ENCODE results near the gene STAMBP.

STAMBP gene

GRCh38 chr2:73850009-73850408 is 21.2 kb downstream of the STAMBP start:
- H3K27me3 ChIP-seq (ENCODE audit: control insufficient read depth in 3 of 3, insufficient read depth in 3 of 3, low read depth in 1 of 3, low read length in 3 of 3): no peaks in the 10 kb centered on the region
- no peak overlapping the region for H2BK12ac ChIP-seq (ENCODE audit: low read length)
- peaks cover 0 to 2% of the 10 kb centered on the region in 2 donors for H3K9me3 ChIP-seq (replicated peaks in 1 of 2; ENCODE audit: control insufficient read depth in 2 of 2, insufficient read depth in 1 of 2, low read depth in 1 of 2, low read length in 2 of 2)
- no peak overlapping the region for H3K27ac ChIP-seq (replicated peaks; ENCODE audit: low read length)
- H3K9ac ChIP-seq (ENCODE audit: low read depth, low read length, poor library complexity): no peak overlapping the region
- no peak overlapping the region for H4K91ac ChIP-seq (ENCODE audit: low read depth, low read length, poor library complexity)
- no peak overlapping the region for H3K4me2 ChIP-seq (ENCODE audit: insufficient read depth, low read length, poor library complexity, severe bottlenecking)
- whole genome bisulfite sequencing, 2 donors (ENCODE audit: extremely low coverage in 2 of 2, insufficient read length in 2 of 2, insufficient replicate concordance in 1 of 2): no CpG with 5 or more reads among the region's 2 CpGs
- no peak overlapping the region for H3K4me3 ChIP-seq (ENCODE audit: low read length in 2 of 2)
- H3K36me3 ChIP-seq (replicated peaks in 1 of 2; ENCODE audit: control insufficient read depth in 2 of 2, insufficient read depth in 2 of 2, low read length in 2 of 2): peaks cover 25 to 97% of the 10 kb centered on the region in 2 donors
- H4K8ac ChIP-seq (ENCODE audit: low read depth, low read length): peak overlapping the region; percentile 43
- no peak overlapping the region for H2BK120ac ChIP-seq (ENCODE audit: low read depth, low read length)
- no peak overlapping the region for H2BK5ac ChIP-seq (ENCODE audit: low read length)
- H2AK5ac ChIP-seq (ENCODE audit: low read depth, low read length): no peak overlapping the region
- H3K79me1 ChIP-seq (ENCODE audit: low read depth, low read length): no peaks in the 10 kb centered on the region
- no peak overlapping the region for H3K4ac ChIP-seq (ENCODE audit: low read length)
- H2AFZ ChIP-seq (ENCODE audit: low read length): no peak overlapping the region
- no peak overlapping the region for H3K23ac ChIP-seq (ENCODE audit: low read depth, low read length, poor library complexity)
- H2BK15ac ChIP-seq (ENCODE audit: low read length): no peak overlapping the region
- no peak overlapping the region for H3K14ac ChIP-seq (ENCODE audit: low read length)
- H3K4me1 ChIP-seq (ENCODE audit: control insufficient read depth in 2 of 2, insufficient read depth in 1 of 2, low read depth in 1 of 2, low read length in 2 of 2): no peaks in the 10 kb centered on the region
- H3K18ac ChIP-seq (ENCODE audit: low read length): no peak overlapping the region
- DNase-seq (ENCODE audit: low spot score): no peak

GRCh38 chr2:73851274-73851673 is 22.5 kb downstream of the STAMBP start:
- Histone ChIP-seq H2AFZ (ENCODE audit: low read length) (no peak overlapping the region), H2AK5ac (ENCODE audit: low read depth, low read length) (no peak overlapping the region), H4K8ac (ENCODE audit: low read depth, low read length) (no peak overlapping the region), H3K9ac (ENCODE audit: low read depth, low read length, poor library complexity) (no peak overlapping the region), H3K36me3 (replicated peaks in 1 of 2; ENCODE audit: control insufficient read depth in 2 of 2, insufficient read depth in 2 of 2, low read length in 2 of 2) (peaks cover 26 to 98% of the 10 kb centered on the region in 2 donors), H3K27me3 (ENCODE audit: control insufficient read depth in 3 of 3, insufficient read depth in 3 of 3, low read depth in 1 of 3, low read length in 3 of 3) (no peaks in the 10 kb centered on the region), H2BK5ac (ENCODE audit: low read length) (no peak overlapping the region), H3K4me2 (ENCODE audit: insufficient read depth, low read length, poor library complexity, severe bottlenecking) (no peak overlapping the region), H3K18ac (ENCODE audit: low read length) (no peak overlapping the region), H3K14ac (ENCODE audit: low read length) (no peak overlapping the region), H2BK15ac (ENCODE audit: low read length) (no peak overlapping the region), H2BK120ac (ENCODE audit: low read depth, low read length) (no peak overlapping the region), H3K4me3 (ENCODE audit: low read length in 2 of 2) (no peak overlapping the region), H2BK12ac (ENCODE audit: low read length) (no peak overlapping the region), H3K9me3 (replicated peaks in 1 of 2; ENCODE audit: control insufficient read depth in 2 of 2, insufficient read depth in 1 of 2, low read depth in 1 of 2, low read length in 2 of 2) (peaks cover 0 to 2% of the 10 kb centered on the region in 2 donors), H3K27ac (replicated peaks; ENCODE audit: low read length) (no peak overlapping the region), H3K23ac (ENCODE audit: low read depth, low read length, poor library complexity) (no peak overlapping the region), H3K4ac (ENCODE audit: low read length) (no peak overlapping the region), H4K91ac (ENCODE audit: low read depth, low read length, poor library complexity) (no peak overlapping the region), H3K4me1 (ENCODE audit: control insufficient read depth in 2 of 2, insufficient read depth in 1 of 2, low read depth in 1 of 2, low read length in 2 of 2) (no peaks in the 10 kb centered on the region), H3K79me1 (ENCODE audit: low read depth, low read length) (no peaks in the 10 kb centered on the region)
- DNase-seq (ENCODE audit: low spot score): no peak
- no CpG with 5 or more reads among the region's 3 CpGs for WGBS, 2 donors (ENCODE audit: extremely low coverage in 2 of 2, insufficient read length in 2 of 2, insufficient replicate concordance in 1 of 2)

- Histone ChIP-seq H2BK5ac (ENCODE audit: low read length) (no peak overlapping the region), H3K14ac (ENCODE audit: low read length) (no peak overlapping the region), H2AFZ (ENCODE audit: low read length) (no peak overlapping the region), H3K4ac (ENCODE audit: low read length) (no peak overlapping the region), H2AK5ac (ENCODE audit: low read depth, low read length) (no peak overlapping the region), H3K36me3 (replicated peaks in 1 of 2; ENCODE audit: control insufficient read depth in 2 of 2, insufficient read depth in 2 of 2, low read length in 2 of 2) (peaks cover 30 to 98% of the 10 kb centered on the region in 2 donors), H3K4me2 (ENCODE audit: insufficient read depth, low read length, poor library complexity, severe bottlenecking) (no peak overlapping the region), H4K91ac (ENCODE audit: low read depth, low read length, poor library complexity) (no peak overlapping the region), H3K79me1 (ENCODE audit: low read depth, low read length) (no peaks in the 10 kb centered on the region), H2BK12ac (ENCODE audit: low read length) (no peak overlapping the region), H3K9ac (ENCODE audit: low read depth, low read length, poor library complexity) (no peak overlapping the region), H2BK15ac (ENCODE audit: low read length) (no peak overlapping the region), H4K8ac (ENCODE audit: low read depth, low read length) (no peak overlapping the region), H3K27me3 (ENCODE audit: control insufficient read depth in 3 of 3, insufficient read depth in 3 of 3, low read depth in 1 of 3, low read length in 3 of 3) (no peaks in the 10 kb centered on the region), H3K4me3 (ENCODE audit: low read length in 2 of 2) (no peak overlapping the region), H2BK120ac (ENCODE audit: low read depth, low read length) (no peak overlapping the region), H3K18ac (ENCODE audit: low read length) (no peak overlapping the region), H3K9me3 (replicated peaks in 1 of 2; ENCODE audit: control insufficient read depth in 2 of 2, insufficient read depth in 1 of 2, low read depth in 1 of 2, low read length in 2 of 2) (peaks cover 0 to 2% of the 10 kb centered on the region in 2 donors), H3K23ac (ENCODE audit: low read depth, low read length, poor library complexity) (no peak overlapping the region), H3K4me1 (ENCODE audit: control insufficient read depth in 2 of 2, insufficient read depth in 1 of 2, low read depth in 1 of 2, low read length in 2 of 2) (no peaks in the 10 kb centered on the region), H3K27ac (replicated peaks; ENCODE audit: low read length) (no peak overlapping the region)
- DNase-seq (ENCODE audit: low spot score): no peak
Observed at GRCh38 chr2:73852020-73852419, 23.3 kb downstream of the STAMBP start.

- no peak overlapping the region for H2BK120ac ChIP-seq (ENCODE audit: low read depth, low read length)
- no peak overlapping the region for H2AFZ ChIP-seq (ENCODE audit: low read length)
- no peak overlapping the region for H4K91ac ChIP-seq (ENCODE audit: low read depth, low read length, poor library complexity)
- H4K8ac ChIP-seq (ENCODE audit: low read depth, low read length): no peak overlapping the region
- H3K14ac ChIP-seq (ENCODE audit: low read length): no peak overlapping the region
- no peak overlapping the region for H3K4me3 ChIP-seq (ENCODE audit: low read length in 2 of 2)
- H3K23ac ChIP-seq (ENCODE audit: low read depth, low read length, poor library complexity): no peak overlapping the region
- H2BK5ac ChIP-seq (ENCODE audit: low read length): no peak overlapping the region
- H3K79me1 ChIP-seq (ENCODE audit: low read depth, low read length): no peaks in the 10 kb centered on the region
- H3K36me3 ChIP-seq (replicated peaks in 1 of 2; ENCODE audit: control insufficient read depth in 2 of 2, insufficient read depth in 2 of 2, low read length in 2 of 2): peaks cover 29 to 89% of the 10 kb centered on the region in 2 donors
- no peak overlapping the region for H3K4ac ChIP-seq (ENCODE audit: low read length)
- no peaks in the 10 kb centered on the region for H3K27me3 ChIP-seq (ENCODE audit: control insufficient read depth in 3 of 3, insufficient read depth in 3 of 3, low read depth in 1 of 3, low read length in 3 of 3)
- no peaks in the 10 kb centered on the region for H3K4me1 ChIP-seq (ENCODE audit: control insufficient read depth in 2 of 2, insufficient read depth in 1 of 2, low read depth in 1 of 2, low read length in 2 of 2)
- no peak overlapping the region for H3K18ac ChIP-seq (ENCODE audit: low read length)
- H2BK12ac ChIP-seq (ENCODE audit: low read length): no peak overlapping the region
- no peak overlapping the region for H2AK5ac ChIP-seq (ENCODE audit: low read depth, low read length)
- no CpG with 5 or more reads among the region's 2 CpGs for WGBS, 2 donors (ENCODE audit: extremely low coverage in 2 of 2, insufficient read length in 2 of 2, insufficient replicate concordance in 1 of 2)
- H3K9ac ChIP-seq (ENCODE audit: low read depth, low read length, poor library complexity): no peak overlapping the region
- no peak overlapping the region for H2BK15ac ChIP-seq (ENCODE audit: low read length)
- DNase-seq (ENCODE audit: low spot score): no peak
- H3K4me2 ChIP-seq (ENCODE audit: insufficient read depth, low read length, poor library complexity, severe bottlenecking): no peak overlapping the region
- no peak overlapping the region for H3K27ac ChIP-seq (replicated peaks; ENCODE audit: low read length)
- no peaks in the 10 kb centered on the region for H3K9me3 ChIP-seq (replicated peaks in 1 of 2; ENCODE audit: control insufficient read depth in 2 of 2, insufficient read depth in 1 of 2, low read depth in 1 of 2, low read length in 2 of 2)
Observed at GRCh38 chr2:73855526-73855925, 26.8 kb downstream of the STAMBP start.

Data from neuronal stem cell (in vitro differentiated cells).